HEK293 (cell line): Measurements from ENCODE around the gene MAP2.
A peak's percentile ranks its signal among the peaks of the same experiment; 100 is the strongest.

Experiments
- CTCF ChIP-seq: fragments of 450-650 bp; formaldehyde crosslinking; IDR thresholded peaks from 2 replicates; pipeline ENCODE4 v1.5.1; 2016; ENCODE audit warnings: missing biosample characterization, missing genetic modification characterization
- GLI2 ChIP-seq: fragments of 450-650 bp; formaldehyde crosslinking; IDR thresholded peaks from 2 replicates; pipeline ENCODE4; 2017; ENCODE audit warnings: missing biosample characterization, missing genetic modification characterization, low read depth, borderline replicate concordance
- KLF9 ChIP-seq: fragments of 450-650 bp; formaldehyde crosslinking; IDR thresholded peaks from 2 replicates; pipeline ENCODE4 v1.5.1; 2016; ENCODE audit warnings: missing biosample characterization, missing genetic modification characterization, low read depth
- PRDM4 ChIP-seq: fragments of 450-650 bp; formaldehyde crosslinking; IDR thresholded peaks from 2 replicates; pipeline ENCODE4 v1.5.1; 2017; ENCODE audit warnings: missing biosample characterization, missing genetic modification characterization
- WT1 ChIP-seq: fragments of 450-650 bp; formaldehyde crosslinking; IDR thresholded peaks from 2 replicates; pipeline ENCODE4 v1.5.1; 2016; ENCODE audit warnings: missing biosample characterization, missing genetic modification characterization
- YY1 ChIP-seq: fragments of 450-650 bp; formaldehyde crosslinking; IDR thresholded peaks from 2 replicates; pipeline ENCODE4 v1.5.1; 2018; ENCODE audit warnings: missing biosample characterization, missing genetic modification characterization
- ZBTB1 ChIP-seq: fragments of 450-650 bp; formaldehyde crosslinking; IDR thresholded peaks from 2 replicates; pipeline ENCODE4 v1.5.1; 2016; ENCODE audit warnings: missing biosample characterization, missing genetic modification characterization
- ZBTB7A ChIP-seq: fragments of 450-650 bp; formaldehyde crosslinking; IDR thresholded peaks from 2 replicates; pipeline ENCODE4 v1.5.1; 2016; ENCODE audit warnings: low read depth, missing biosample characterization, missing genetic modification characterization
- ZNF112 ChIP-seq: fragments of 450-650 bp; formaldehyde crosslinking; IDR thresholded peaks from 2 replicates; pipeline ENCODE4 v1.5.0; 2017; ENCODE audit warnings: missing biosample characterization, missing genetic modification characterization
- ZNF121 ChIP-seq: fragments of 450-650 bp; formaldehyde crosslinking; IDR thresholded peaks from 2 replicates; pipeline ENCODE4 v1.5.1; 2016; ENCODE audit warnings: missing biosample characterization, missing genetic modification characterization
- ZNF140 ChIP-seq: fragments of 450-650 bp; formaldehyde crosslinking; IDR thresholded peaks from 2 replicates; pipeline ENCODE4 v1.5.1; 2016; ENCODE audit warnings: missing biosample characterization, missing genetic modification characterization
- ZNF155 ChIP-seq: fragments of 450-650 bp; formaldehyde crosslinking; IDR thresholded peaks from 2 replicates; pipeline ENCODE4 v1.5.1; 2016; ENCODE audit warnings: missing biosample characterization, missing genetic modification characterization
- ZNF169 ChIP-seq: fragments of 450-650 bp; formaldehyde crosslinking; IDR thresholded peaks from 2 replicates; pipeline ENCODE4 v1.5.1; 2016; ENCODE audit warnings: missing biosample characterization, missing genetic modification characterization
- ZNF214 ChIP-seq: fragments of 450-650 bp; formaldehyde crosslinking; IDR thresholded peaks from 2 replicates; pipeline ENCODE4 v1.5.1; 2017; ENCODE audit warnings: missing biosample characterization, mild to moderate bottlenecking, missing genetic modification characterization, borderline replicate concordance
- ZNF266 ChIP-seq: fragments of 450-650 bp; formaldehyde crosslinking; IDR thresholded peaks from 2 replicates; pipeline ENCODE4 v1.5.1; 2016; ENCODE audit warnings: missing biosample characterization, missing genetic modification characterization, low read depth
- ZNF350 ChIP-seq: fragments of 450-650 bp; formaldehyde crosslinking; IDR thresholded peaks from 2 replicates; pipeline ENCODE4 v1.5.0; 2017; ENCODE audit warnings: missing biosample characterization, mild to moderate bottlenecking, missing genetic modification characterization
- ZNF501 ChIP-seq: fragments of 450-650 bp; formaldehyde crosslinking; IDR thresholded peaks from 2 replicates; pipeline ENCODE4 v1.5.1; 2016; ENCODE audit warnings: missing biosample characterization, missing genetic modification characterization
- ZNF521 ChIP-seq: fragments of 450-650 bp; formaldehyde crosslinking; IDR thresholded peaks from 2 replicates; pipeline ENCODE4 v1.5.1; 2017; ENCODE audit warnings: missing biosample characterization, mild to moderate bottlenecking, missing genetic modification characterization
- ZNF600 ChIP-seq: fragments of 450-650 bp; formaldehyde crosslinking; IDR thresholded peaks from 2 replicates; pipeline ENCODE4 v1.5.1; 2016; ENCODE audit warnings: missing biosample characterization, missing genetic modification characterization
- ZNF610 ChIP-seq: fragments of 450-650 bp; formaldehyde crosslinking; IDR thresholded peaks from 2 replicates; pipeline ENCODE4 v1.5.1; 2016; ENCODE audit warnings: missing biosample characterization, missing genetic modification characterization, borderline replicate concordance
- ZNF621 ChIP-seq: fragments of 450-650 bp; formaldehyde crosslinking; IDR thresholded peaks from 2 replicates; pipeline ENCODE4 v1.5.1; 2017; ENCODE audit warnings: missing biosample characterization, missing genetic modification characterization
- ZNF626 ChIP-seq: fragments of 450-650 bp; sonication (Bioruptor Pico); formaldehyde crosslinking; IDR thresholded peaks from 2 replicates; pipeline ENCODE4 v1.5.1; 2018; ENCODE audit warnings: missing biosample characterization, missing genetic modification characterization, inconsistent platforms
- ZNF664 ChIP-seq: fragments of 450-650 bp; formaldehyde crosslinking; IDR thresholded peaks from 2 replicates; pipeline ENCODE4 v1.5.1; 2016; ENCODE audit warnings: missing biosample characterization, missing genetic modification characterization
- ZNF785 ChIP-seq: fragments of 450-650 bp; formaldehyde crosslinking; IDR thresholded peaks from 2 replicates; pipeline ENCODE4 v1.5.1; 2016; ENCODE audit warnings: missing biosample characterization, missing genetic modification characterization
- ZNF791 ChIP-seq: fragments of 450-650 bp; formaldehyde crosslinking; IDR thresholded peaks from 2 replicates; pipeline ENCODE4 v1.5.1; 2016; ENCODE audit warnings: missing biosample characterization, missing genetic modification characterization
- ZNF792 ChIP-seq: fragments of 450-650 bp; formaldehyde crosslinking; IDR thresholded peaks from 2 replicates; pipeline ENCODE4 v1.5.1; 2016; ENCODE audit warnings: missing biosample characterization, missing genetic modification characterization
- ZXDB ChIP-seq: fragments of 450-650 bp; formaldehyde crosslinking; IDR thresholded peaks from 2 replicates; pipeline ENCODE4 v1.5.1; 2016; ENCODE audit warnings: missing biosample characterization, missing genetic modification characterization
- TF ChIP-seq, protein P1 (sequence below): fragments of 450-650 bp; formaldehyde crosslinking; IDR thresholded peaks from 2 replicates; pipeline ENCODE4 v1.5.1; 2016; ENCODE audit warnings: missing biosample characterization, missing genetic modification characterization
- TF ChIP-seq, protein P2 (sequence below): fragments of 450-650 bp; formaldehyde crosslinking; IDR thresholded peaks from 2 replicates; pipeline ENCODE4 v1.5.1; 2016; ENCODE audit warnings: missing biosample characterization, missing genetic modification characterization

The MAP2 gene

GRCh38 chr2:209495855-209496585 lies 72.2 kb downstream of the MAP2 start (continued):
- TF ChIP-seq, protein P1, sequence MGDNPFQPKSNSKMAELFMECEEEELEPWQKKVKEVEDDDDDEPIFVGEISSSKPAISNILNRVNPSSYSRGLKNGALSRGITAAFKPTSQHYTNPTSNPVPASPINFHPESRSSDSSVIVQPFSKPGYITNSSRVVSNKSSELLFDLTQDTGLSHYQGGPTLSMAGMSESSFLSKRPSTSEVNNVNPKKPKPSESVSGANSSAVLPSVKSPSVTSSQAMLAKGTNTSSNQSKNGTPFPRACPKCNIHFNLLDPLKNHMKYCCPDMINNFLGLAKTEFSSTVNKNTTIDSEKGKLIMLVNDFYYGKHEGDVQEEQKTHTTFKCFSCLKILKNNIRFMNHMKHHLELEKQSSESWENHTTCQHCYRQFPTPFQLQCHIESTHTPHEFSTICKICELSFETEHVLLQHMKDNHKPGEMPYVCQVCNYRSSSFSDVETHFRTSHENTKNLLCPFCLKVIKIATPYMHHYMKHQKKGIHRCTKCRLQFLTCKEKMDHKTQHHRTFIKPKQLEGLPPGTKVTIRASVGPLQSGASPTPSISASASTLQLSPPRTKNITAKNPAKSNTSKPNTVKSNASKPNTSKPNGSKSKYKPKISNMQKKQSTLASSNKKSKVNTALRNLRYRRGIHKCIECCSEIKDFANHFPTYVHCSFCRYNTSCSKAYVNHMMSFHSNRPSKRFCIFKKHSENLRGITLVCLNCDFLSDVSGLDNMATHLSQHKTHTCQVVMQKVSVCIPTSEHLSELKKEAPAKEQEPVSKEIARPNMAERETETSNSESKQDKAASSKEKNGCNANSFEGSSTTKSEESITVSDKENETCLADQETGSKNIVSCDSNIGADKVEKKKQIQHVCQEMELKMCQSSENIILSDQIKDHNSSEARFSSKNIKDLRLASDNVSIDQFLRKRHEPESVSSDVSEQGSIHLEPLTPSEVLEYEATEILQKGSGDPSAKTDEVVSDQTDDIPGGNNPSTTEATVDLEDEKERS (tag by site-specific recombination), result no peak
- no peak for TF ChIP-seq ZNF785
- no peak for TF ChIP-seq ZNF112 (tag by site-specific recombination)
- TF ChIP-seq ZNF791 (tag by site-specific recombination), result no peak
- TF ChIP-seq PRDM4 (tag by site-specific recombination), result peak; percentile 81
- no peak for TF ChIP-seq ZNF214 (tag by site-specific recombination)
- TF ChIP-seq ZNF626 (tag by site-specific recombination), result 0 out of 2 replicates have a peak, but pooled peaks have one; percentile 49
- peak; percentile 69; the same call in 1 of the 2 replicates for TF ChIP-seq ZBTB1 (tag by site-specific recombination)
- TF ChIP-seq CTCF, result no peak
- no peak for TF ChIP-seq ZNF610 (tag by site-specific recombination)
- no peak for TF ChIP-seq ZNF792 (tag by site-specific recombination)
- no peak for TF ChIP-seq ZNF521 (tag by site-specific recombination)
- TF ChIP-seq ZNF140 (tag by site-specific recombination), result no peak
- TF ChIP-seq ZNF350 (tag by site-specific recombination), result peak; percentile 45; the same call in 1 of the 2 replicates
- no peak for TF ChIP-seq YY1 (tag by site-specific recombination)
- TF ChIP-seq ZNF621 (tag by site-specific recombination), result no peak
- TF ChIP-seq ZNF155 (tag by site-specific recombination), result no peak
- TF ChIP-seq ZNF266, result no peak
- TF ChIP-seq ZNF600 (tag by site-specific recombination), result peak; percentile 95
- TF ChIP-seq ZXDB, result peak; percentile 90
- TF ChIP-seq WT1 (tag by site-specific recombination), result peak; percentile 94
- TF ChIP-seq KLF9 (tag by site-specific recombination), result no peak
- TF ChIP-seq GLI2 (tag by site-specific recombination), result peak; percentile 86
- TF ChIP-seq ZBTB7A (tag by site-specific recombination), result no peak
- no peak for TF ChIP-seq ZNF121
- 0 out of 2 replicates have a peak, but pooled peaks have one; percentile 7 for TF ChIP-seq ZNF664 (tag by site-specific recombination)
- TF ChIP-seq, protein P2, sequence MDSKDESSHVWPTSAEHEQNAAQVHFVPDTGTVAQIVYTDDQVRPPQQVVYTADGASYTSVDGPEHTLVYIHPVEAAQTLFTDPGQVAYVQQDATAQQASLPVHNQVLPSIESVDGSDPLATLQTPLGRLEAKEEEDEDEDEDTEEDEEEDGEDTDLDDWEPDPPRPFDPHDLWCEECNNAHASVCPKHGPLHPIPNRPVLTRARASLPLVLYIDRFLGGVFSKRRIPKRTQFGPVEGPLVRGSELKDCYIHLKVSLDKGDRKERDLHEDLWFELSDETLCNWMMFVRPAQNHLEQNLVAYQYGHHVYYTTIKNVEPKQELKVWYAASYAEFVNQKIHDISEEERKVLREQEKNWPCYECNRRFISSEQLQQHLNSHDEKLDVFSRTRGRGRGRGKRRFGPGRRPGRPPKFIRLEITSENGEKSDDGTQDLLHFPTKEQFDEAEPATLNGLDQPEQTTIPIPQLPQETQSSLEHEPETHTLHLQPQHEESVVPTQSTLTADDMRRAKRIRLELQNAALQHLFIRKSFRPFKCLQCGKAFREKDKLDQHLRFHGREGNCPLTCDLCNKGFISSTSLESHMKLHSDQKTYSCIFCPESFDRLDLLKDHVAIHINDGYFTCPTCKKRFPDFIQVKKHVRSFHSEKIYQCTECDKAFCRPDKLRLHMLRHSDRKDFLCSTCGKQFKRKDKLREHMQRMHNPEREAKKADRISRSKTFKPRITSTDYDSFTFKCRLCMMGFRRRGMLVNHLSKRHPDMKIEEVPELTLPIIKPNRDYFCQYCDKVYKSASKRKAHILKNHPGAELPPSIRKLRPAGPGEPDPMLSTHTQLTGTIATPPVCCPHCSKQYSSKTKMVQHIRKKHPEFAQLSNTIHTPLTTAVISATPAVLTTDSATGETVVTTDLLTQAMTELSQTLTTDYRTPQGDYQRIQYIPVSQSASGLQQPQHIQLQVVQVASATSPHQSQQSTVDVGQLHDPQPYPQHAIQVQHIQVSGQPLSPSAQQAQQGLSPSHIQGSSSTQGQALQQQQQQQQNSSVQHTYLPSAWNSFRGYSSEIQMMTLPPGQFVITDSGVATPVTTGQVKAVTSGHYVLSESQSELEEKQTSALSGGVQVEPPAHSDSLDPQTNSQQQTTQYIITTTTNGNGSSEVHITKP (tag by site-specific recombination), result peak; percentile 85
- TF ChIP-seq ZNF169 (tag by site-specific recombination), result no peak
- peak; percentile 72; the same call in 1 of the 2 replicates for TF ChIP-seq ZNF501 (tag by site-specific recombination)
